Measurements from ENCODE around the gene KRTAP9-8.
"Not testable (repeated sequence)": the region's sequence is repeated elsewhere in the genome, so short reads cannot be mapped to it uniquely, and the experiment has no call there.

KRTAP9-8 gene

DNA sequence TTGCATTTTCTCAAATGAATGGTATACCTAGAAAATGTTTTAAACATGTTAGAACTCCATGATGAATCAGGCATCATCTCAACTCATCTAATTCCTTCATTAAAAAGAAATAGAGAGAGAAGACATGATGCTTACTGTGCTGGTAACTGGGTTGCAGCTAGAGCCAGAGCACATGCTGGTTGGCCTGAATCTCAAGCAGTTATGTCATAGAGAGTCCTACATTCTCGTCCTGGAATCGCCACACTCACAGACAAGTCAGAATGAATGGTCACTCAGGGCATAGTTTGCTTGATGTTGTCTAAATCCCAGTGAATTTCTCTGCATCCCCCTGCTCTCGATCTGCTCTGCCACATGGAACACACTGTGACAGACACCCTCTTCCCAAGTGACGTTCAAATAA lies 683 bp upstream of the KRTAP9-8 start:
- CTCF ChIA-PET, H3K27ac Mint-ChIP-seq, H3K4me1 Mint-ChIP-seq, H3K9me3 Mint-ChIP-seq, H3K36me3 Mint-ChIP-seq, H3K4me3 Mint-ChIP-seq, DNase-seq: not testable (repeated sequence)
- H3K27me3 Mint-ChIP-seq, result peaks cover 28% of the 10 kb centered on the region

GRCh38 chr17:41246995-41247787 lies 9.4 kb downstream of the KRTAP9-8 start:
- H3K4me3 Mint-ChIP-seq, H3K27ac Mint-ChIP-seq, DNase-seq, CTCF ChIA-PET, H3K4me1 Mint-ChIP-seq, H3K36me3 Mint-ChIP-seq, H3K9me3 Mint-ChIP-seq: not testable (repeated sequence)
- H3K27me3 Mint-ChIP-seq, result peaks cover 16% of the 10 kb centered on the region

- H3K27me3 Mint-ChIP-seq, result peaks cover 25% of the 10 kb centered on the region
- H3K4me1 Mint-ChIP-seq, DNase-seq, CTCF ChIA-PET, H3K27ac Mint-ChIP-seq, H3K4me3 Mint-ChIP-seq, H3K36me3 Mint-ChIP-seq, H3K9me3 Mint-ChIP-seq: not testable (repeated sequence)
These were observed 11.9 kb downstream of the KRTAP9-8 start, which contains the start of gene KRTAP9-4 for GRCh38 chr17:41249637-41250240. Gene KRTAP9-4 (plus strand): TSS chr17:41249687. CDS start chr17:41249721, 34 bp downstream.

DNA sequence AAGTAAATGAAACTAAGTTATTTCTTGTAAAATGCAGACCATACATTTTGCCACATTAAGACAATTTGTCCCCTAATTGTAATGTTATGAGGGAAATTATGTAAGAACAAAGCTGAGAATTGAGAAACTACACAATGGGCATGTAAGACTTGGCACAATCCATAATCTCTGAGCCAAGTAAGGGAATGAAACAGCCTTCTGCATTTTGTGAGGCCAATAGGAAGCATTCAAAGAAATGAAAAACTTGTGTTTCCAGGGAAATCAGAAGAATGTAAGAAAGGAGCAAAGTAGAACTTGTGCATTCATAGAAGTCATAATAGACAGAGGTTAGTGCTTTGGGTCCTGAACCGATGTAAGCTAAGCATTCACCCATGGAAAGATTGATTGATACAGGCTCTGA lies 13.5 kb downstream of the KRTAP9-8 start:
- Mint-ChIP-seq H3K9me3 (no peaks in the 10 kb centered on the region), H3K4me3 (no peak overlapping the region), H3K27ac (no peak overlapping the region), H3K36me3 (no peaks in the 10 kb centered on the region), H3K27me3 (peaks cover 31% of the 10 kb centered on the region), H3K4me1 (no peaks in the 10 kb centered on the region)
- no peak for DNase-seq
- CTCF ChIA-PET, result no interaction called here

DNA sequence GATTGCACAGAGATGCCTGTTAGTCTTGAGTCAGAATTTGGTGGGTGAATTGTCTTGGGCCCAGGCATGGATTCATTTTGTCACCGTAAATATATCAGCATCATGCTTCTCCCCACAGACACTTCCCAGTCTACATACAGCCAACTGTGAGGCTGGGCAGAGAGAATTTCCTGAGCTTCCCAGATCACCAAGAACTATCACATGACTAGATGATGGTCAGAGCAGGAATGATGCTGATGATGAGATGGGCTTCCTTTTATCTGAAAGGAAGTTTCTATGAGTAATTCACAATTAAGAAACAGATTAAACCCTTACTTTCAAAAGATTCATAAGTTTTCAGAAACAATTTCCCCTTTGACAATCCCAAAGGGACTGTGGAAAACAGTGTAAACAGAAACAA lies 17.1 kb downstream of the KRTAP9-8 start:
- Mint-ChIP-seq H3K27me3 (peaks cover 16% of the 10 kb centered on the region), H3K4me1 (no peaks in the 10 kb centered on the region), H3K9me3 (no peaks in the 10 kb centered on the region), H3K4me3 (no peak overlapping the region), H3K36me3 (no peaks in the 10 kb centered on the region), H3K27ac (no peak overlapping the region)
- CTCF ChIA-PET, result no interaction called here
- DNase-seq, result no peak

GRCh38 chr17:41255381-41256290 lies 17.8 kb downstream of the KRTAP9-8 start, which contains the start of gene KRTAP9-9:
Gene KRTAP9-9 (plus strand): TSS chr17:41255384.
- H3K9me3 Mint-ChIP-seq, H3K36me3 Mint-ChIP-seq: not testable (repeated sequence)
- peaks cover 14% of the 10 kb centered on the region for H3K27me3 Mint-ChIP-seq

DNA sequence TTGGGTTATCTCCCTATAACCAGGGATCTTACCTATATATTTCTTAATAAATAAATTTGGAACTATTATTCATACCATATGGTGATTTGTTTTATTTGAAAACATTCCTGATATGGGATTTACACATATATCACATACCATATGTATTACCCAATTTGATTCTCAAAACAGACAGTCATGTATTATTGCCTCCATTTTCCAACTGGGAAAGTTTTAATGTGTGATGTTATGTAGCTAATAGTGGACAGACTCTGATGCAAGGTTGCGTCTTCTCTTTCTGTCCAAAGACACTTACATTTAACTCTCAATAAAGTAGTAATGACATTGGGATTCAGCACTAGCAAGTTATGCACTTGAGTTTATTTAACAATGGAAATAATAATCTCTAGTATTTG lies 18.5 kb downstream of the KRTAP9-8 start:
- Mint-ChIP-seq H3K9me3 (no peaks in the 10 kb centered on the region), H3K36me3 (no peaks in the 10 kb centered on the region), H3K4me3 (no peak overlapping the region), H3K27me3 (peaks cover 14% of the 10 kb centered on the region), H3K4me1 (no peaks in the 10 kb centered on the region), H3K27ac (no peak overlapping the region)
- DNase-seq, result no peak
- CTCF ChIA-PET, result no interaction called here

More at GRCh38 chr17:41255381-41256290, 17.8 kb downstream of the KRTAP9-8 start, which contains the start of gene KRTAP9-9:
- H3K4me1 Mint-ChIP-seq, DNase-seq, H3K27ac Mint-ChIP-seq, H3K4me3 Mint-ChIP-seq: not testable (repeated sequence)
- CTCF ChIA-PET, result interaction anchor here (0.6 kb wide), 1 partner anchor 208 kb away, joined by 3 read pairs; no protein-coding TSS in a partner anchor

- H3K4me1 Mint-ChIP-seq, result no peaks in the 10 kb centered on the region
- H3K4me3 Mint-ChIP-seq, result no peak overlapping the region
- CTCF ChIA-PET, result no interaction called here
- H3K27me3 Mint-ChIP-seq, result peaks cover 17% of the 10 kb centered on the region
- DNase-seq, result no peak
- no peak overlapping the region for H3K27ac Mint-ChIP-seq
- H3K36me3 Mint-ChIP-seq, result no peaks in the 10 kb centered on the region
- no peaks in the 10 kb centered on the region for H3K9me3 Mint-ChIP-seq
These were observed 20.6 kb downstream of the KRTAP9-8 start for GRCh38 chr17:41258406-41258805.

- H3K27me3 Mint-ChIP-seq, result peaks cover 21% of the 10 kb centered on the region
These were observed 25.4 kb downstream of the KRTAP9-8 start for GRCh38 chr17:41263212-41263611.

DNA sequence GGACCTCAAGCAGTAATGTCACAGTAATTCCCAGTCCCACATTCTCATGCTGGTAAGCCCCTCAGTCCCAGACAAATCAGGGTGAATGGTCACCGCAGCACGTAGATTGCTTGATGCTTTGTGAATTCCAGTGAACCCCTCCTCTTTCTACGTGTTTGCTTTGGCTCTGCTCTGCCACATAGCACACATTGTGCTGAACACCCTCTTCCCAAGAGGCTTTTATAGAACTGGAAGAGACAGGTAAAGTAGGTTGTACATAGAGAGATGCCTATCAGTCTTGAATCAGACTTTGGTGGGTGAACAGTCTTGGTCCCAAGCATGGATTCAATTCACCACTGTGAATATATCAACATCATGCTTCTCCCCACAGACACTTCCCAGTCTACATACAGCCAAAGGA lies 26.8 kb downstream of the KRTAP9-8 start:
- CTCF ChIA-PET, result no interaction called here
- no peak overlapping the region for H3K27ac Mint-ChIP-seq

More at GRCh38 chr17:41263212-41263611, 25.4 kb downstream of the KRTAP9-8 start:
- Mint-ChIP-seq H3K4me3 (no peak overlapping the region), H3K36me3 (no peaks in the 10 kb centered on the region), H3K4me1 (no peaks in the 10 kb centered on the region), H3K27ac (no peak overlapping the region), H3K9me3 (no peaks in the 10 kb centered on the region)
- CTCF ChIA-PET, result no interaction called here
- DNase-seq, result no peak

GRCh38 chr17:41265078-41265477 lies 27.3 kb downstream of the KRTAP9-8 start, which contains the start of gene KRTAP9-6:
Gene KRTAP9-6 (plus strand): TSS chr17:41265378. CDS start chr17:41265378, 0 bp downstream.
- Mint-ChIP-seq H3K4me3 (no peak within 1 kb of the TSS), H3K36me3 (no peaks in the 10 kb centered on the region), H3K4me1 (no peaks in the 10 kb centered on the region), H3K27ac (no peak within 1 kb of the TSS), H3K27me3 (peaks cover 25% of the 10 kb centered on the region), H3K9me3 (no peaks in the 10 kb centered on the region)
- DNase-seq, result no peak
- CTCF ChIA-PET, result no interaction called here

More for the DNA sequence above, 26.8 kb downstream of the KRTAP9-8 start:
- no peak for DNase-seq
- Mint-ChIP-seq H3K36me3 (no peaks in the 10 kb centered on the region), H3K9me3 (no peaks in the 10 kb centered on the region), H3K4me3 (no peak overlapping the region), H3K27me3 (peaks cover 25% of the 10 kb centered on the region), H3K4me1 (no peaks in the 10 kb centered on the region)

GRCh38 chr17:41267711-41268110 lies 29.9 kb downstream of the KRTAP9-8 start:
- H3K36me3 Mint-ChIP-seq, result no peaks in the 10 kb centered on the region
- H3K27ac Mint-ChIP-seq, result no peak overlapping the region
- H3K4me1 Mint-ChIP-seq, result peaks cover 2% of the 10 kb centered on the region
- CTCF ChIA-PET, result no interaction called here
- no peak overlapping the region for H3K4me3 Mint-ChIP-seq
- no peaks in the 10 kb centered on the region for H3K9me3 Mint-ChIP-seq
- peaks cover 27% of the 10 kb centered on the region for H3K27me3 Mint-ChIP-seq
- DNase-seq, result no peak

- H3K27ac Mint-ChIP-seq, result peak overlapping the region; percentile 45
- H3K36me3 Mint-ChIP-seq, H3K9me3 Mint-ChIP-seq, H3K4me1 Mint-ChIP-seq, H3K4me3 Mint-ChIP-seq, DNase-seq, CTCF ChIA-PET: not testable (repeated sequence)
- H3K27me3 Mint-ChIP-seq, result peaks cover 23% of the 10 kb centered on the region
These were observed 33.5 kb downstream of the KRTAP9-8 start for GRCh38 chr17:41271323-41271722.

GRCh38 chr17:41271858-41272257 lies 34.1 kb downstream of the KRTAP9-8 start:
- Mint-ChIP-seq H3K4me3 (no peak overlapping the region), H3K4me1 (peaks cover 2% of the 10 kb centered on the region), H3K27ac (no peak overlapping the region)

More at GRCh38 chr17:41271858-41272257, 34.1 kb downstream of the KRTAP9-8 start:
- peaks cover 24% of the 10 kb centered on the region for H3K27me3 Mint-ChIP-seq
- no peaks in the 10 kb centered on the region for H3K36me3 Mint-ChIP-seq
- no peaks in the 10 kb centered on the region for H3K9me3 Mint-ChIP-seq
- DNase-seq, result no peak
- CTCF ChIA-PET, result no interaction called here

Data from activated naive CD4-positive, alpha-beta T cell treated with anti-CD3 and anti-CD28 coated beads, Interleukin-2, amount 10 ng/mL, durations not matched to agents 7 days and 5 days (primary cell).